HEK293T (cell line): ENCODE measurements around the gene PITPNC1.

Source experiments
- CTCF ChIA-PET: fragments of 350-600 bp; formaldehyde crosslinking; extraction: SDS; loops from one replicate; lab custom pipeline; 2021; ENCODE audit warnings: antibody characterized with exemption, inconsistent platforms; lab: Yijun Ruan, JAX
- POLR2A ChIA-PET: fragments of 350-600 bp; formaldehyde crosslinking; extraction: SDS; loops from one replicate; lab custom pipeline; 2020; ENCODE audit warnings: antibody characterized with exemption, inconsistent platforms; lab: Yijun Ruan, JAX
- DNase-seq: peaks from one replicate; pipeline ENCODE4 v3.0.0; 2012; ENCODE audit warnings: mixed read lengths; ENCODE audit errors: extremely low spot score
- ARNT ChIP-seq: fragments of 450-650 bp; IDR thresholded peaks from 2 replicates; pipeline ENCODE4 v1.6.1; 2017; ENCODE audit warnings: mild to moderate bottlenecking
- BHLHE40 ChIP-seq: fragments of 450-650 bp; IDR thresholded peaks from 2 replicates; pipeline ENCODE4 v1.6.1; 2016; ENCODE audit warnings: mild to moderate bottlenecking, moderate library complexity, borderline replicate concordance
- CTBP1 ChIP-seq: fragments of 450-650 bp; IDR thresholded peaks from 2 replicates; pipeline ENCODE4 v1.6.1; 2016; ENCODE audit warnings: borderline replicate concordance
- ELF4 ChIP-seq: fragments of 450-650 bp; IDR thresholded peaks from 2 replicates; pipeline ENCODE4 v1.6.1; 2017; ENCODE audit warnings: antibody characterized with exemption
- FOXA1 ChIP-seq: fragments of 450-650 bp; IDR thresholded peaks from 2 replicates; pipeline ENCODE4 v1.6.1; 2016; ENCODE audit warnings: mild to moderate bottlenecking
- FOXK2 ChIP-seq: fragments of 450-650 bp; IDR thresholded peaks from 2 replicates; pipeline ENCODE4 v1.6.1; 2016; ENCODE audit warnings: mild to moderate bottlenecking
- FOXM1 ChIP-seq: fragments of 450-650 bp; IDR thresholded peaks from 2 replicates; pipeline ENCODE4 v1.6.1; 2017; ENCODE audit warnings: mild to moderate bottlenecking, borderline replicate concordance
- HDGF ChIP-seq: fragments of 450-650 bp; IDR thresholded peaks from 2 replicates; pipeline ENCODE4 v1.6.1; 2017; ENCODE audit warnings: antibody characterized with exemption, borderline replicate concordance
- L3MBTL2 ChIP-seq: fragments of 450-650 bp; conservative IDR thresholded peaks from 2 replicates; pipeline ENCODE4 v1.6.1; 2016; ENCODE audit warnings: mild to moderate bottlenecking
- LEF1 ChIP-seq: fragments of 450-650 bp; IDR thresholded peaks from 2 replicates; pipeline ENCODE4 v1.6.1; 2017; ENCODE audit warnings: mild to moderate bottlenecking, borderline replicate concordance
- NFRKB ChIP-seq: fragments of 450-650 bp; IDR thresholded peaks from 2 replicates; pipeline ENCODE4 v1.6.1; 2016; ENCODE audit warnings: mild to moderate bottlenecking, moderate library complexity
- SP1 ChIP-seq: fragments of 450-650 bp; IDR thresholded peaks from 2 replicates; pipeline ENCODE4 v1.6.1; 2017
- SUZ12 ChIP-seq: fragments of 450-650 bp; IDR thresholded peaks from 2 replicates; pipeline ENCODE4 v1.6.1; 2016; ENCODE audit warnings: mild to moderate bottlenecking
- TARDBP ChIP-seq: fragments of 450-650 bp; IDR thresholded peaks from 2 replicates; pipeline ENCODE4 v1.6.1; 2016
- ZNF384 ChIP-seq: fragments of 450-650 bp; IDR thresholded peaks from 2 replicates; pipeline ENCODE4 v1.6.1; 2016
- TF ChIP-seq, protein P1 (sequence below): fragments of 450-650 bp; IDR thresholded peaks from 2 replicates; pipeline ENCODE4 v1.6.1; 2016

The PITPNC1 gene

DNA sequence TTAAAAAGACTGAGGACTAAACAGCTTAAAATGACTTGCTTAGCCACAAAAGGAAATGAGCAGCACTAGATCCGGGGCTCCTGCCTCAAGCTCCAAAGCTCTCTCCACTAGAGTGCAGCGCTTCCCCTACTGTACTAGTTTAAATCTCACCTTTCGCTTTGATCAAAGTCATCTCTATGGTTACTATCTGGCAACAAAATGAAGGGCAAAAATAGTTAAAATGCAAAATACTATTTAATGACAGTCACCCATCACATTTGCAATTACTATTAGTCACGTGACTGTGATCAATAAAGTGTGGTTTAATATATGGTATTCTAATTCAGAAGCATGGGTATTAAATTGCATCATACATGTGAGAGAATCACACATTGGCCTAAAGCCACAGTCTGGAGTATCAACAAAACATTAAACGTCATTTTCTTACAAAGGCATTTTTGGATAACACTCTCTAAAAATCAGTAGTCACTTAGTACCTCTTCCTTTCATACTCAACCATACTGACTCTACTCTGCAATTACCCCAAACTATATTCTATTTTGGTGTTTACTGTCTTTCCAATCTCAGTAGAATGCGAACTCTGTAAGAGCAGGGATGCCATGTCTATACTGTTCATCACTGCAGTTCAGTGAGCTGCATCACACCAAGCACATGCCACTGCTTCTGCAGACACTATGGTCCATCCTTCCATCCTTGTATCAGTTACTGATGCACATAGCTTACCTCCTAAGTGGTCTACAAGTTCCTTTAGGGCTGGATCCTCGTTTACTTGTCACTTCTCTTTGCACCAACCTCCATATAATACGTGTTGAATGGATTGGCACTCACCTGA is 16.9 kb upstream of the PITPNC1 start:
- CTCF ChIA-PET: interaction anchor here (1.0 kb wide), 2 partner anchors 13 to 19 kb away, joined by 3 to 4 read pairs; no protein-coding TSS in a partner anchor
- DNase-seq: no peak
- POLR2A ChIA-PET: no interaction called here
- TF ChIP-seq SP1 (no peak), LEF1 (no peak), HDGF (no peak), ZNF384 (no peak), CTBP1 (no peak), ELF4 (no peak), FOXK2 (no peak), TARDBP (no peak), FOXA1 (no peak)
- TF ChIP-seq, protein P1, sequence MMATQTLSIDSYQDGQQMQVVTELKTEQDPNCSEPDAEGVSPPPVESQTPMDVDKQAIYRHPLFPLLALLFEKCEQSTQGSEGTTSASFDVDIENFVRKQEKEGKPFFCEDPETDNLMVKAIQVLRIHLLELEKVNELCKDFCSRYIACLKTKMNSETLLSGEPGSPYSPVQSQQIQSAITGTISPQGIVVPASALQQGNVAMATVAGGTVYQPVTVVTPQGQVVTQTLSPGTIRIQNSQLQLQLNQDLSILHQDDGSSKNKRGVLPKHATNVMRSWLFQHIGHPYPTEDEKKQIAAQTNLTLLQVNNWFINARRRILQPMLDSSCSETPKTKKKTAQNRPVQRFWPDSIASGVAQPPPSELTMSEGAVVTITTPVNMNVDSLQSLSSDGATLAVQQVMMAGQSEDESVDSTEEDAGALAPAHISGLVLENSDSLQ: no peak

DNA sequence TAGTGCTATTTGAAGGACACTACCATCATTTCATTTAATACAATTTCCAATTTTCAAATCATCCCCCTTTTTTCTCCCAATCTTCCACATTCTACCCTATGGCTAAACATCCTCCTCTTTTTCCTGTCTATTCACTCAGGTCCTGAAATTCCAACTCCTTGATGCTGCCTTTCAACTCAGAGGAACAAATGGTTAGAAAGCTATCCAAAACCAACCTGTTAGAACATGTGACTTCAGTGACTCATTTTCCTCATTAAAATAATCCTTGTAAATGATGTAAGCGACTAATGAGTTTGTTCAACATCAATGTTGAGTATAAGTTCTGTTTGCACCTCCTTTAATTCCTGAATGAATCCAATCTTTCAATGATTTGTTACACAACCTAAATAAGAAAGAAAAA is 16.2 kb upstream of the PITPNC1 start:
- TF ChIP-seq ELF4: no peak
- TF ChIP-seq, protein P1: no peak
- no peak for TF ChIP-seq NFRKB
- TF ChIP-seq HDGF: no peak
- no peak for TF ChIP-seq BHLHE40
- no peak for TF ChIP-seq TARDBP
- TF ChIP-seq SUZ12: no peak
- no peak for TF ChIP-seq L3MBTL2
- no peak for TF ChIP-seq FOXK2
- TF ChIP-seq SP1: no peak
- DNase-seq: no peak
- ChIA-PET CTCF (interaction anchor here (0.5 kb wide), 1 partner anchor 22 kb away, joined by 3 read pairs; no protein-coding TSS in a partner anchor), POLR2A (no interaction called here)

GRCh38 chr17:67362173-67362572 is 14.9 kb upstream of the PITPNC1 start:
- no peak for DNase-seq
- ChIA-PET CTCF (no interaction called here), POLR2A (no interaction called here)
- TF ChIP-seq NFRKB: no peak

DNA sequence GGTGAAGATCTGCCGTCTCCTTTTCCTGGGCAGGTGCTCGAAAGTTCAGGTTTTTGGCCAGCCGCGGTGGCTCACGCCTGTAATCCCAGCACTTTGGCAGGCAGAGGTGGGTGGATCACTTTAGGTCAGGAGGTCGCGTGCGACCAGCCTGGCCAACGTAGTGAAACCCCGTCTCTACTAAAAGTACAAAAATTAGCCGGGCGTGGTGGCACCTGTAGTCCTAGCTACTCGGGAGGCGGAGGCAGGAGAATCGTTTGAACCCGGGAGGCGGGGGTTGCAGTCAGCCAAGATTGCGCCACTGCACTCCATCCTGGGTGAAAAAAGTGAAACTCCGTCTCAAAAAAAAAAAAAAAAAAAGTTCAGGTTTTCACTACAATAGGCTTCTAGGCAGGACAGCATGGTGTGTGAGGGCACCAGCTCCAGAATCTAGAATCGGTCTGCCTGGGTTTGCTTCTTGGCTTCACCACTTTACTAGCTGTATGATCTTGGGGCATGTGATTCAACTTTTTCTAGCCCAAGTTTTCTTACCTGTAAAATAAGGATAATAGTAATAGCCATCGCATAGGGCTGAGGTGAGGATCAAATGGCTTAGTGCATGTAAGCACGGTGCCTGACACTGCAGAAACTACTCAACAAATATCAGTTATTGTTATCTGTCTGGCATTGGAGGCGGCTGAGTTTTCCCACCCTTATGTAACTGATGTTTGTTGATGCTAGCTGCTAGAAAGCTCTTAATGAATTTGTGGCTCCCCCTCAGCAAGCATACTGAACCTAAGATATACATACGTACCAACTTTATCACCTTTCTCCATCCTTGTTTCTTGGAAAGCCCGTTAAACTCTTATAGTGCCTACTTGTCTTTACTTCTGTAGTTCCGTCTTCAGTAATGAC is 12.0 kb upstream of the PITPNC1 start:
- DNase-seq: no peak
- TF ChIP-seq, protein P1: no peak
- 0 out of 2 replicates have a peak, but pooled peaks have one; percentile 12 for TF ChIP-seq ZNF384
- TF ChIP-seq CTBP1: no peak
- TF ChIP-seq ARNT: peak; percentile 48; the same call in 1 of the 2 replicates
- no peak for TF ChIP-seq NFRKB
- ChIA-PET POLR2A (interaction anchor here (0.7 to 1.5 kb wide), 3 partner anchors 12 to 32 kb away, joined by 3 to 6 read pairs (median 3); no protein-coding TSS in a partner anchor), CTCF (interaction anchor here (1.6 to 2.2 kb wide), 2 partner anchors 10 to 13 kb away, joined by 5 to 7 read pairs; no protein-coding TSS in a partner anchor)

- ChIA-PET POLR2A (interaction anchor here (1.2 to 1.5 kb wide), 2 partner anchors 12 to 32 kb away, joined by 3 to 6 read pairs; no protein-coding TSS in a partner anchor), CTCF (interaction anchor here (1.6 to 2.2 kb wide), 2 partner anchors 9 to 13 kb away, joined by 5 to 7 read pairs; no protein-coding TSS in a partner anchor)
- no peak for DNase-seq
- TF ChIP-seq FOXM1: no peak
- TF ChIP-seq LEF1: no peak
- TF ChIP-seq ELF4: no peak
- no peak for TF ChIP-seq TARDBP
- TF ChIP-seq SUZ12: no peak
- TF ChIP-seq NFRKB: no peak
- TF ChIP-seq FOXA1: no peak
- no peak for TF ChIP-seq FOXK2
- TF ChIP-seq BHLHE40: no peak
- TF ChIP-seq SP1: no peak
- TF ChIP-seq ARNT: no peak
- TF ChIP-seq HDGF: no peak
- TF ChIP-seq, protein P1: no peak
- no peak for TF ChIP-seq CTBP1
- TF ChIP-seq L3MBTL2: no peak
- TF ChIP-seq ZNF384: no peak
Measured at GRCh38 chr17:67365738-67366192, 11.3 kb upstream of the PITPNC1 start.
